ENCODE data around the gene SLC25A23.

- TF ChIP-seq CTCF (IDR thresholded peaks at IDR 0.05), result no peak
- no peak for TF ChIP-seq ZFX (IDR thresholded peaks at IDR 0.05; ENCODE audit: borderline replicate concordance)
Measured at GRCh38 chr19:6484831-6485230, 25.2 kb upstream of the SLC25A23 start.
